Fibroblast of skin of left quadriceps (primary cell): ENCODE data around the gene GRIA1.

Experiments
- DNase-seq, 2 experiments: peaks; one replicate each; pipeline ENCODE4 v3.0.0-alpha.2; 2013; ENCODE audit warnings: low read depth in 2 of 2

GRIA1 gene

DNA sequence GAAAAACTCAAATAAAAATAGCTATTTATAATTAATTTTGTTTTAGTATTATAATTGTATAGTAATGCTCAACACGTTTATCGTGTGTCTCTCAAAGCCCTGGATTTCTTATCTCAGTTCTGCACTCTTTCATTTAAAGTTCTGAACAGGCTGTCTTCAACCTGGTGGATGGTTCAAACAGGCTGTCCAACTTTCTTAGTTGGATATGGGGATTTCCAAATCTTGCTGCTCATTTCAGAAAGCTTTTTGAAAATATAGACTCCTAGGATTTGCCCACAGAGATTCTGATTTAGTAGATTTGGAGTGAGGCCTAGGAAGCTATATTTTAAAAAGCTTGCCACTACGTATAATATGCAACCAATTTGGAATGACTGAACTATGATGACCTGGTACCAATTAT is 120.3 kb downstream of the GRIA1 start:
- DNase-seq: no peak

DNA sequence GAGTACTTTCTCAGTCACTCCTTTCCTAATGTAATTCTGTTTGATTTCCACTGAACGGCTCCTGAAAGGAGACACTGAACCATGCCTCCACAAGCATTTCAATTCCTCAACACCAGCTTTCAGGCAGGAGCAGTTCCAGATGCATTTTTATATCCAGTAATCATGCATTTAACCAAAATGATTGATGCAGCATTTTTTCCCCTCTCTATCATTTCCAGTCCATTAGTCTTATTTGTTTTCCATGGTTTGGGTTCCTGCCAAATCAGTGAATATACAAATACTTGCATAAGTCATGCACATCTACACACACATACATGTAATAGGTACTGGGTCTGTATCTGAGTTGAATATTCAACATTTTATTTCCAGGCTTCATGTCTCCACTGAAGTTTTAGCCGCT is 122.7 kb downstream of the GRIA1 start:
- DNase-seq: peak; percentile 87 to 89

DNA sequence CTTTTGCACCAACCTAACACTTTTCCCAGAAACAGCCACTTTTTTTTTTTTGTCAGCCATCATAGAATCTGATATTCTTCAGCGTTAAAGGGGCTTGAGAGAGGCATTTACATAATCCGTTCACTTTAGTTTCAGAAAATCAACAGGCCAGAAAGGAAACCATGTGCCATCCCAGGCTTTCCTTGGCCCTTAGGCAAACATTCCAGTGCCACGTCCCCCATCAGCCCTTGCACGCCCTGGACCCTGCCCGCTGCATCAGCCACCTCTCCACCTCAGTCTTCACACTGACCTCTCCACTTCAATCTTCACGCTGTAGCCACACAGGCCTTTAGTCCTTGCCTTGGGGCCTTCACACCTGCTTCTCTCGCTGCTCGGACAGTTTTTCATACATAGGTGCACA is 123.2 kb downstream of the GRIA1 start:
- DNase-seq: no peak

DNA sequence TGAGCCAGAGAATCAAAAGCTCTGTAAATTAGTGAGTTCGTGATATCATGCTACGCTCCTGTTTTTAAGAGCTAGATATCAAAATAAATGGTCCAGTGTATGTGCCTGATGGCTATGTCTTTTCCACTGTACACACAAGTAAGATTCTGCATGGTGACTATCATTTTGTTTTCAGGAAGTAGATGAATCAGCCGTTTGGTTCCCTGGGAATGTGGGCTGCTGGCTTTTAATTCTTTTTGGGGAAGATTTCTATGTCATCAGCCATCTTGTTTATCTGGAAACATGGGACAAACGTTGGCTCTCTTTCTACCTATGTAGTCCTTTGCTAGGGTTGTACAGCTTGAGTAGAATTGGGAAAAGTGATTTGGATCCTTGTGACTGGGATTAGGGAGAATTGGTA is 126.7 kb downstream of the GRIA1 start:
- no peak for DNase-seq

DNA sequence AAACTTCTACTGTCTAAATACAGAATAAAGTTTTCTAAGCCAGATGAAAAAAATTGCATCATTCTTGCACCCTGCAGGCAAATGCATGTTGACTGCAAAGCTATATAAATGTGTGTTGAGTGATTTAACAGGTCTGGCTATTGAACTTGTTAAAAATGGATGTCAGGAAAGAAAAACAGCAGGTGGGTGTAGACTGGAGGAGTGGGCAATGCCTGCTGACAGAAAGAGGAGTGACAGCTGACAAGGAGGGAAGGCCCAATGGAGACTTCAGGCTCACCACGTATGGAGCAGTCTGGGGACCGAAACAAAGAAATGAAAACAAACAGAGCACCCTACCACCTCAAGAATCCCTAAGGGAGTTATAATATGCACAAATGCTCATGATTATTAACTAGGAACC is 127.8 kb downstream of the GRIA1 start:
- no peak for DNase-seq

DNA sequence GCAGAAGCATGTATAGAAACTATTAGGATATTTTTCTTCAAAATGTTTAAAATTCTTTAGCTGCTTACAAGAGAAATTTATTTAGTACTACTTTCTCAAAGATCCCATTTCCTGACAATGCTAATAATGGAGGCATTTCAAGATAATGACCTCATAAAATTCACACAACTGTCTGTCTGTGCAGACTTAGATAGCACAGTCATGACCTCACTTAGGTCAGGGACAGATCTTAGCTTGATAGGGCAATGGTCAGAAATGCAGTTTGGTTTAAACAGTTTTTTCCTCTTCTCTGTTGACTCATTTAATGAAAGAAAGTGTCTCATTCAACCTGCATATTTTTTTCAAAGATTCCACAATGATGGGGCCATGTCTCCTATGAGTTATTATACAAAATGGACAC is 128.4 kb downstream of the GRIA1 start:
- DNase-seq: no peak

DNA sequence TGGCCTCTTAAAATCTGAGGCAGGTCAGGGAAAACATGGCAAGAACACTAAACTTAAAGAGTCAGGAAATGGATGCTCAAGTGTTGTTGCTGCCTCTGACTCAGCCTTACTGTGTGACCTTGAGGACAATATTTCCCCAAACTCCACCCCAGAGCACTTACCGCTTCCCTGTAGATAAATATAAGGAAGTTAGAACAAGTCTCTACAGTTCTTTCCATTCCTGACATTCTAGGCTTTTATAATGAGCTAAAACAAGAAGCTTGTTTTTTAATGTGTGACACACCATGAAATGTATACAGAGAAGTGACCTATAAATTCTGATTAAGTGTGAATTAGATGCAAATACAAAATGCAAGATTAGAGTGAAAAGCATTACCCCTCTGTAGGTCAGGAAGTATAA is 129.3 kb downstream of the GRIA1 start:
- no peak for DNase-seq

DNA sequence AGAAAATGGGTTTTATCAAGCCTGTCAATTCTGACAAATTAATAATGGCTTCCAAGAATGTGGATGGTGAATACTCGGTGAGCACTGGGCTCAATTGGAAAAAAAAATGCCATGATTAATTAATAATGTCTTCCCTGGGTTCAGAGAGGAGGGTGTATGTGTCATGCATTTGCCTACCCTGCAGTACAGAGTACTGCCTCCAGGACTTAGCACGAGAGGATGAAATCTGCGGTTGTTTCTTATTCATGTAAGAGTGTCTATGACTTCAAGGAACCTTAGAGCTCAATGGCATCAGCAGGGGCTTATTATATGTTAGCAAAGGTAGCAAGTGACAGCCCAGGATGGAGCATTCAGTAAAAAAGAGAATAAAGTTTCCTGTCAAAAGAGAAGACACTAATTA is 132.7 kb downstream of the GRIA1 start:
- DNase-seq: no peak

DNA sequence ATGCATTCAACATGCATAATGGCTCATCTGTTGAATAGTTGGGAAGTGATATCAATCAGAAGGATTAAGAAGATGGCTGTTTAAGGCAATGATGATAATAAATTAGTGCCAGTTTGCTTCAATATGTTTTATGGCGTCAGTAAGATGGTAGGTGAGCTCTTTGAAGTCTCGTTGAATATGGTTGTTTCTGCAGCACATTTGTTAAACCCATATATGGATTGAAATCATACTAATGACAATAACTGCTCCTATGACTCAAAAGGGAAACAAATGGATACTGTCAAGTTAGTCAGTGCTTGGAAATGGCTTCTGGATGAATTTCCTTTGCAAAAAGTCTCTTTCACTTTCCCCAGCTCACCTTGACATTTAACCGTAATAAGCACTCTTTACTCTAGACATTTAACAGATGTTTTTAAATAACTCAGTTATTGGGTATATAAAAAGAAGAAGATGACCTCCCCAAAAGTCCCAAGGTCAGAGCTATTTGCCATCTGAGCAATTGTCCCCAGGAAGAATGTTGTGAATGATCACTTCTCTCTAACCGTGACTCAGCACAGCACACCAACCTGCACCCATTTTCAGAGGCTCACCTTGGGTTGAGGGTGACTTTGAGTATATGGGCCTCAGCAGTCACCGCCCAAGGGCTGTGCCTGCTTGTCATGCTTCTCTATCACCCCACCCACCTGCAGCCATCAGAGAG is 133.4 kb downstream of the GRIA1 start:
- peak; percentile 66 to 67 for DNase-seq

DNA sequence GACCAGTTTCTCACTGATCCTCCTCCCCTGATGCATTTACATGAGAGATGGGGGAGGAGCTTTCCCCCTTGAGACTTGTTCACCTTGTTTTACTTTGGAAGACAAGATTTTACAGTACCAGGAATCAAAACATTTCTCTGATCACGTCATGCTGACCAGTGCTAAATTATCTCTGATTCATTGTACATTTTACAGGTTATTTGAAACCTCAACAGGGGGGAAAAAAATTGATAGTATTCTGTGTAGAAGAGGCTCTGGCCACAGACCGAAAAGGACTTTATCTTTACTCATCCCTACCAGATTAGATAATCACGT is 133.9 kb downstream of the GRIA1 start:
- DNase-seq: no peak

DNA sequence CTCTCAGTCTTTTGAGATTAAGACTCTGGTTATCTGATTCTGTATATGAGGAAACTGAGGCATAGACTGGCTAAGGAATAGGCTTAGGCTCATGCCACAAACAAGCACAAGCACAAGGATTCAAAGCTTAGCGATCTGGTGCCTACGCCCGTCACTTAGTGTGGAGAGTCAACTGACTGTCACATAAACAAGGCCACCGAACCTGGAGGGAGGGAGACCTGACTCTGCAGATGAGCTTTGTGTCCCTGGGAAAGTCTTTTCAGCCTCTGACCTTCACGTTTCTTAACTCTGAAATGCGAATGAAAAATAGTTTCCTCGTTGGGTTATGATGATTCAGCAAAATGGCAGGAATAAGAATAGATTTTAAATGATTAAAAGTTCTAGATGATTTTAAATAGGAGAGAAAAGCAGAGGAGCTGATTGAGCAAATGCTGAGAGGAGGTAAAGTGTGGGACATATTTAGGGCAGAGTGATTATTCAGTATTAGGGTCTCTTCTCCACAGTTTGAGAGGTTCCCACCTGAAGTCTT is 135.4 kb downstream of the GRIA1 start:
- no peak for DNase-seq

DNA sequence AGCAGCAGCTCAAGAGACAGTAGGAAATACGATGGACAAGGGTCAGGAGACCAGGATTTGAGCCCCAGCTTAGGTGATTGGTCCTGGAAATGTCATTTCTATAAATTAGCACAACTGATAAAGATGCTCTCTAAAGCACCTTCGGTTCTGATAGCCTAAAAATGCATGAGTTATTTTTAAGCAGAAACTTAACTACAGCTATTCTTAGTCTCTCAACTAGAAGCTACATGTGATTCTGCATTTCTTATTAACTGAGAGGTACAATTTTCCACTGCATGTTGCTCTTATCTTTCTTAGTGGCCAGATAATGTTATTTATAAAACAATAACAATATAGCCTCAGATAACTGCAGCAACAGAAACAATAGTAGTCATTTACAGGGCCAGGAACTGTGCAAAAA is 136.4 kb downstream of the GRIA1 start:
- DNase-seq: no peak

DNA sequence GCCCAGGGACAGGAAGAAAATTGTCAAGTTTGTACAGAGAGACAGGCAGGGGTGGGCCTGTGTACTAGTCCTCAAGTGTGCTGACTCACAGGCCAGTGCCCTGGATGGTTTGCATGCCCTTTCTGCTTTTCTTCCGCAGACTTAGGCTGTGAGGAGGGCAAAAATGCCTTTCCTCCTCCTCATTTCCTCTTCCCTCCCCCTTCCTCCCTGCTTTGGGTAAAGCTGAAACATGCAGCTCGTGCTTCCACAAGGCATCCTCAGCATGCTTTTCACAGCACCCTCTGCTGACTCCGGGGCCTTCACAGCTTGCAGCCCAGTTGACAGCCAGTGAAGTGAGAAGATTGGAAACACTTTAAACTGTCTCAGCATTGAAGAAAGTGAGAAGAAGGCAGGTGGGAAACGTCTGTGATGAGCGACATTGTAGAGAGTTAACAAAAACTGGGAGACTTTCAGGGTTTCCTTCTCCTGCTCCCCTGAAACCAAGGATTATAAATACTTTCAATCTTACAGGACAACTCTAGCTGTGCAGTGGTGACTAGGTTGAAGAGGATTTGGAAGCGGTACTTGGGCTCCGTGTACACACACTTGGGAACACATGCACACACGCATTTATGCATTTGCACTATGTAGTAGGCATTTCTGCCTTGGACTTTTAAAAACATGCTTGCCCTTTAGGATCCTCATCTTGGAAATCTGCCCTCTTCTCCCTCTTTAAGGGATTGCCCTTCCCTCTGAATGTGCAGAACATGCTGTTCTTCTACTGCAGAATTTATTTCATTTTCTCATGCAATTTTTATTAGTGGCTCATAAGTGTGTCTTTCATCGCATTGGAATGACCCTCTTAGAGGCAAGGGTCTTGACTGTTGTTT is 138.8 kb downstream of the GRIA1 start:
- peak; percentile 93 to 94 for DNase-seq

DNA sequence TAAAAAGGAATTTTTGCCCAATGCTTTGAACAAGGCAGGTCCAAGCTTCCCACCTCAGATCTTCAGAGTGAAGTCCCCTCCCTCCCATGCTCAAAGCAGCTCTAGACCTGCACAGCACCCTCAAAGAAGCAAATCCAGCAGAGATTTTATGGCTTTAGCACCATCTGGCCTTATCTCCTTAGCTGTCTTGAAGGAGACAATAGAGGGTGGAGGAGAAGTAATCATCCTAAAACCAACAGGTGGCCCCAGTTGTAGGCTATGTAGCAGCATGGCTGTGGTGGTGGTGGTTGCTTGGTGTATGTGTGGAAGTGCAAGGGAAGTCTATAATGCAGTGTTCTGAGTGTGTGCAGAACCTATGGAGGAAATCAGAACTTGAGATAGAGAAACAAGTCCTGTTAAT is 140.1 kb downstream of the GRIA1 start:
- DNase-seq: no peak

DNA sequence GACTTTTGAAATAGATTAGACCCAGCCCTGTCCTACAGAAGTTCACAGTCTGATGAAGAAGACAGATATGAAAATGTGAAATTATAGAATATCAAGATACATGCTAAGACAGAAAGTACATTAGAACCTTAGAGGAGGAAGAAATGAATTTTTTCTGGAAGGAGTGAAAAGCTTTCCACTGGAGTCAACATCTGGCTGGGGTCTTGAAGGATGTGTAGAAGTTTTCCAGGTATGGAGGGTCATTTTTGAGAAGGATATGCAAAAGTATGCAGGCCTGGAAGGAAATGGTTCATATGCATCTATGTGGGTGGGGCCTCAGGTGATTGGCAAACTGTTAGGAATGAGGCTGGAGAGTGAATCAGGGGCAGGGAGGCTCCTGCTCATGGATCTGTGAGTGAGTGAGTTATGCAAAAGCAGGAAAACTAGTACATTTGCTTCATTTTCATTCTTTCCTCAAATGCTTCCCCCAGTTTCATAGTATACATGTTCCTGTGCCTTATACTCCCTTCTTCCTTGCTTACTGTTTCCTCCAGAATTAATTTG is 142.3 kb downstream of the GRIA1 start:
- DNase-seq: no peak

DNA sequence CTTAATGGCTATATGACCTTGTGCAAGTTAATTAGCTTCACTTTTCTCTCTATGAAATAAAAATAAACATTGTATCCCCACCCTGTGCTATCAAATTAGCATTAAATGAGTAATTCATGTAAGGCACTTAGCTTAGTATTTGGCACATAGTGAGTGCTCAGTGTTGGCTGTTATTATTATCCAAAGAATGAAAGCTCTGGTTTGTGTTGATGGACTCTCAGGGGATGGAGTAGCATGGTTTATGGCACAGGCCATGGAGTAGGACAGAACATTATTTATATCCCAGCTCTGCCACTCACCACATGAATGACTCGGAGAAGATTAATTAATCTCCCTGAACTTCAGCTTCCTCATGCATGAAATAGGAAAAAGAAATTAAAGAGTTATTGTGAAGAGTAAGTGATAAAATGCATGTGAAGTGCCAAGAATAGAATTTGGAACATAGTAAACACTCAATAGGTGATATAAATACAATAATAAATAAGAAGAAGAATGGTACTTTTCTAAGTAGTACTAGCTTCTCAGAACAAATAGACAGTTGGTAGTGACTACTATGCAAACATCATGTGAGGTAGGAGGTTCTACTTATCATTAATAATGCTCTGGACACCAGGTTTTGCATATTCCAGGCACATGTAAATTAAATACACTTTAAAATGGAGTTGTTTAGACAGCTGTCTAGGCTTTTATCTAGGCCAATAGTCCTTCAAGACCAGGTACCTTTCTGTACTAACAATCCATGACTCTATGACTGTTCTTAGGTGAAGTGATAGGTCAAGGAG is 146.4 kb downstream of the GRIA1 start:
- no peak for DNase-seq

DNA sequence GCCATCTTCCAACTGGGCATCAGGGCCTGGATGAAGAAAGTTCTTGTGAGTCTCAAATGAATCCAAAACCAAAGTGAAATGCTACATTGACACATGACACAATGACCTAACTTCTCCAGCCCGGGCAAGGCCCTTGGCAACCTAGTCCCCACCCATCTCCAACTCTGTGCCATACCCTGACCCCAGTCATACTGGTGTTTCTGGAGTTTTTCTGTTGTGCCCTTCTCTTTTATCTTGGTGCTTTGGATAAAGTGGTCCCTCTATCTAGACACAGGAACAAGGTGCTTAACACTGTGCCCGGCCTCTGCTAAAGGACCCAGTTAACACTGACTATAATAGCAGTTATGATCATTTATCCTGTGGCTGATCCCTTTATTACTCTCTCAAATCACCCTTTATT is 149.8 kb downstream of the GRIA1 start:
- DNase-seq: no peak

DNA sequence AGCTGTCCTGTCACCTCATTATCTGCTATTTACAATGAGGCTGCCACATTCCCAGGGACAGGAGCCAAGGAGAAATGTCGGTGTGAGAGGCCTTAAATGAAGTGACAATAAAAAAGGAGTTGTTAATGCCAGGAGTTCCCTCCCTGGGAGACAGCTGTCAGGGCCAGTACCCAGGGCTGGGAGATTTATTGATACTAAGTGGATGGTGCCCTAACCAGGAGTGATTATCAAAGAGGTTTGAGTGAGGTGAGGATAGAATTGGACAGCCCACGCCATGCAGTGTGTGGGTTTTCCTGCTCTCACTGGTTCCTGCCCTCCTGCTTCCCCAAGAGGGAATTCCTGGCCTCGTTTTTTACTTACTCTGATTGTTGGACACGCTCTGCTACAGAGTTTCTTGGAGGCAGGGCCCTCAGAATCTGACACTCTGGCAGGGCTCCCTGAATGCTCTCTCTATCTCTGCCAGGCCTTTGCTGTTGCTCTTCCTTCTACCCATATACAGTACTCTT is 150.8 kb downstream of the GRIA1 start:
- DNase-seq: no peak

DNA sequence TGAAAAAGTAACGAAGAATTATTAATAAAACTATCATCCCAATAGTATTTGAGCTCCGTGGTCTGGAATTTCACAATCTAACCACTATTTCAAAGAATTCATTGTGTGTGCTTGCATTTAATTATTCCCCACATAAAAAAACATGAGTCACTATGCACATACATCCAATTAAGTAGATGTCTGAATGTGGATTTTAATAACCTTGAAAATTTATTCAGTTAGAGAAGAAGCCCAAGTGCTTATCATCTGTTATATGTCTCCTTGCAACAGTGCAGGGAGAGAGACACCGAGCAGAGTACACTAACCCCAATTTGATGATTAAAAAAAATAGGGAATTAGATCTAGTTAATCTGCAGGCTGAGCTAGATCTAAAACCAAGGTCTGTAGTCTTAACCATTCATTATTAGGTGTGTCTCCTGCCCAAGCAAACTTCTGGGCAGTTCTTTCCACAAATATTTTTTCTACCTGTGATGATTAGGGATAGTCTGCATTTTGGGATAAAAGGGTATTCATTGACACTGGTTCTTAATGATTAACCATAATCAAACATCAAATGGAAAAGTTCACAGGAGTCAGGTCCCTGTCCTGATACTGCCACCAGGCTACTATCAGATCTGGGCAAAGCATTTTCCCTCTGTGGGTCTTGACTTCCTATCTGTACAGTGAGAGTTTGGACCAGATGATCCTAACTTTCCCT is 164.2 kb downstream of the GRIA1 start:
- peak; percentile 82 to 84 for DNase-seq

DNA sequence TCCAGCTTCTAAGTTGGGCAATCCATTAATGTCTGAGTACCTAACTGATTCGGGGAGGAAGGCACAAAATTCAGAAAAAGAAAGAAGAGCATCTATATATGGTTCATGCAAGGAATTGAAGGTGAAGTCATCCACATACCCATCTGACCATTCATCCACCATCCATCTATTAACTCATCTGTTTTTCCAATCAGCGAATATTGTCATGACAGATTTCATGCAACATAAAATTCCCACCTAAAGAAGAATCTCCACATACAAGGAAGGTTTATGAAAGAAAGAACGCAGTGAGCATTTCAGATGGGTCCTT is 164.7 kb downstream of the GRIA1 start:
- DNase-seq: no peak

DNA sequence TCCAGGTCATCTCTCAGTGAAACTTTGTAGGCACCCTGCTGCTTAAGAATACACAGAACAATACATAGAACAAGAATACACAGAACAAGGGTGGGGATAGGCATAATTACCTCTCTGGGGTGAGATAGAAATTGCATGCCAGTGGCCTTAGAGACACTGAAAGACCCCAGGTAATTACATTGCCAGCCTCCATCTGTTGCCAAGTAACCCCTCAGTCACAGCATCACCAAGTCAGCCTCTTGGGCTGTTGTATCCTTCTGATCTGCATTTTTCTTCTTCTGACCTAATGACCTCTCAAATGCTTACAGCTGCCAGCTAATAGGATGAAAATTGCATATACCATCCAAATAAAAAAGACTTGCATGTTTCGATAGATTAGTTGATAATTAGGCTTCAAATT is 167.7 kb downstream of the GRIA1 start:
- no peak for DNase-seq

DNA sequence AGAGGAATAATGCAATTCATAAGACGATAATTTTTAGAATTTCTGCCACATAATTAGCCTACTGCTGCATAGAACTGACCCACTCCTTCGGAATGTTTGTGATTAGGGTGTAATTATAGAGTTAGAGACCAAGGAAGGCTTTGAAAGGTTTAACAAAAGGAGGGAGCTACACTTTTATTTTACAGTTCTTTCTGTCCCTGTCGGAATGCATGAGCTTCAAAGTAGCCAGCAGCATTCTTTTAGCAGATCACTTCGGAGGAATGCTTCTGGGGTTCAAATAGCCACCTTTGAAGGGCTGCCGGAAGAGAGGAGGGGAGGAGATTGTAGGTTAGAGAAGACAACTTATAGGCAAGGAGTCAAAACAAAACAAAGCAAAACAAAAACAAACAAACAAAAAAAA is 168.1 kb downstream of the GRIA1 start:
- no peak for DNase-seq
